COLO829 (cell line): ENCODE measurements around the gene HRCT1.
"Not testable (repeated sequence)": the region's sequence is repeated elsewhere in the genome, so short reads cannot be mapped to it uniquely, and the experiment has no call there.

Experiments
- DNase-seq: peaks from one replicate; pipeline ENCODE4 v3.0.0; 2012; ENCODE audit warnings: low spot score

The HRCT1 gene

GRCh38 chr9:35897376-35898099 lies 8.5 kb upstream of the HRCT1 start:
- DNase-seq: not testable (repeated sequence)

GRCh38 chr9:35898337-35898736 lies 7.7 kb upstream of the HRCT1 start:
- no peak for DNase-seq

- DNase-seq: no peak
Measured at GRCh38 chr9:35899021-35899420, 7.0 kb upstream of the HRCT1 start.

DNA sequence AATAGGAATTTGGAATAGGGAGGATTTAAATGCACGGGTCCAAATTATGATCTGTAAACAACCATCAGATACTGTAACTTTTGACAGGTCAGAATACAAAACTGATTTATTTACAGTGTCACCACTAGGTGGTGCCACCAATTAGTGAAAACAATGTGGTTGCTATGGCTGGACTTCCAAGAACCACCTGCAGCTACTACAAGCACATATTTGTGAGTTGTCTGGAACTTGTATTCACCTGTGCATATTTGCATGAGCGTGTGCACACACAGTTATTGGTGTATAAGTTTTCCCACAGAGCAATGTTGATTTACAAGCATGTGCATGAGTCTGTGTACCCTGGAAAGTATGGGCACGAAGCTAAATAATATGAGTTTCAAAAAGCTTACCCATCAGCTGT lies 3.0 kb upstream of the HRCT1 start:
- DNase-seq: peak; percentile 76

GRCh38 chr9:35904338-35904737 lies 1.7 kb upstream of the HRCT1 start:
- no peak for DNase-seq

DNA sequence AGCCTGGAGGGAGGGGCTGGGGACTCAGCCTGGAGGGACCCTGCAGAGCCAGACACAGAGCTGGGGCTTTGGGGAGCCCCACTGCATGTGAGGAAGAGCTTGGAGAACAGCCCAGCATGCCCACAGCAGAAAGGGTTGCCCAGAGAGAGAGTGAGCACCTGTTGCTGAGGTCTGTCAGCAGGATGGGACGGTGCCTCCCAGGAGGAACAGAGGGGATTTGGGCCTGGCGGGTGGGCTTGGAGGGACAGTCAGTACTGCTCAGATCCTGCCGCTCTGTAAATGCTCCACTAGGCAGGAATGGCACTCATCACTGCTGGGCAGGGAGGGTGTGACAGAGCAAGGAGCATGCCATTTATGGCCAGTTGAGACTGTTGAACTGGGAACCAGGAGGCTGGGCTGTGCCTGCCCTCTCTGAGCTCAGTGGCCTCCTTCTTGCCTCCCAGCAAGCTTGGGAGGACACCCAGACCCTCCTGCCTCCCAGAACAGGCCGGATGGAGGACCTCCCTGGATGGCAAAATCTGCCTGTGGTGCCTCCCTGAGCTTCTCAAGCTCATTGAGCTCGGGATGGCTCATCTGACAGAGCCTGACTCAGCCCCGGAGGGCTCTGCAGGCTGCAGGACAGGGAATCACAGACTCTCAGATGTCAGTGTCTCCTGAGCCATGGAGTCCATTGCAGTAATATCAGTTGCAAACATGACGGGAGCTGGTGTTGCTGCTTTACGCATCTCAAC lies 786 bp upstream of the HRCT1 start:
- no peak for DNase-seq

DNA sequence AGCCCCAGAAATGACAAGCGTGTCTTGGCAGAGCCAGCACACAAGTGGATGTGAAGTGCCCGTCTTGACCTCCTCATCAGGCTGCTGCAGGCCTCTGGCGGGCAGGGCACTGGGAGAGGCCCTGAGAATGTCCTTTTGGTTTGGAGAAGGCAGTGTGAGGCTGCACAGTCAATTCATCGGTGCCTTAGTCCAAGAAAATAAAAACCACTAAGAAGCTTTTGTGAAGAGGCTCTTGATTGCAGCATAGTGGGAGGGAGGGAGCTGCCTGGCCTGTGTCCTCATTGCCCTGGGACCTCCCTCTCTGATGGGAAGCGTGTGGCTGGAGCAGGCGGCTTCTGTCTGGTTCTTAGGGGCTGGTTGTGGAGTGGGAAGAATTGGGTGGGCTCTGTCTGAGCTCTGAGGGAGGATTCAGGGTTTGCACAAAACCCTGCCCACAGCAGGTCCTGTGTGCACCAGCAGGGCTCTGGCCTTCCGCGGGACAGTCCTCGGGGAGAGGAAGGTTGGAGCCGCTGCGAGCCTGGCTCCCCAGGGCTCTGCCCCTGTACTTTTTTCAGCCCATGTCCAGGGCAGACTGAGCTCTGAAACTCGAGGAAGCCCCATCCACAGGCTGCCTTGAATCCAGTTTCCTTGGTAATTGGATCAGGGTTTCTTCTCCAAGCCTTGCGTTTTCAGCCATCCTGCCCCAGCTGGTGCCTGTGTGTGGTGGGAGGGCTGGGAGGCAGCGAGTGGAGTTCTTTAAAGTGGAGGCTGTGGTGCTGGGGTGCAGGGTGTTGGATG lies 1.1 kb downstream of the HRCT1 start:
- peak; percentile 49 for DNase-seq

DNA sequence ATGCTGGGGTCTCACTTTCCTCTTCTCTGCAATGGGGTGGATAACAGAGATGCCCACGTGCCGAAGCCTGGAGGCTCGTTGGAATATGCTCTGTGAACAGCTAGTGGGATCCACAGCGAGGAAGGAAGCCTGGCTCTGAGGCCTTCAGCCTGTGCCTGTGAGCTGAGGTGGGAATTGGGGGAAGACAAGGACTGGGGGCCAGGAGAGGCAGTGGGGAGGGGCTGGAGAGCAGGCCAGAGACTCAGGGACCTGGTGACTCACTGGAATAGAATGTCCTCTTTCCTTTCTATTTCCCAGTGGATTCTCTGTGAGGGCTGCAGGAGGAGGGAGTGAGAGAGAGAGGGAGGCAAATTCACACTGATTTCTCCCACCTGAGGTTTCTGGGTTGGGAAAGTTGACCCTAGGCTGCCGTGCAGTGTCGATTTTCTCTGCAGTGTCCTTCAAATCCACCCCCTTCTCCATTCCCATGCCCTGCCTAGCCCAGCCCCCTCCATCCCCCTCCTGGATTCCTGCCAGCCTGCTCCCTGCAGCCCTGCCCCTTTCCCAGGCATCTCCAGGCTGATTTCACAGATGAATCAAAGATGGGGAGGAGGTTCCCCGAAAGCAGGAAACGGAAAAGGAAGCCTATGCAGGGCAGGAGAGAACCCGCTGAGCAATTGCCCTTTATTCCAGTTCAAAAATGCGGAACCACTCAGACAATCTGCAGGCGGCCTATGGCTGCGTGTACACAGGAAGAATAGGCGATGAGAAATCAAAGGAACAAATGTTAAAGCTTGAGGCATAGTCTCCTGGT lies 1.9 kb downstream of the HRCT1 start:
- DNase-seq: peak; percentile 92

- DNase-seq: peak; percentile 40
Measured at GRCh38 chr9:35908504-35909125, 2.6 kb downstream of the HRCT1 start.

GRCh38 chr9:35909274-35909673 lies 3.3 kb downstream of the HRCT1 start, which contains the start of gene SPAAR:
TSS of gene SPAAR (plus strand) at chr9:35909490. CDS start at chr9:35910464, 974 bp downstream.
- no peak for DNase-seq

DNA sequence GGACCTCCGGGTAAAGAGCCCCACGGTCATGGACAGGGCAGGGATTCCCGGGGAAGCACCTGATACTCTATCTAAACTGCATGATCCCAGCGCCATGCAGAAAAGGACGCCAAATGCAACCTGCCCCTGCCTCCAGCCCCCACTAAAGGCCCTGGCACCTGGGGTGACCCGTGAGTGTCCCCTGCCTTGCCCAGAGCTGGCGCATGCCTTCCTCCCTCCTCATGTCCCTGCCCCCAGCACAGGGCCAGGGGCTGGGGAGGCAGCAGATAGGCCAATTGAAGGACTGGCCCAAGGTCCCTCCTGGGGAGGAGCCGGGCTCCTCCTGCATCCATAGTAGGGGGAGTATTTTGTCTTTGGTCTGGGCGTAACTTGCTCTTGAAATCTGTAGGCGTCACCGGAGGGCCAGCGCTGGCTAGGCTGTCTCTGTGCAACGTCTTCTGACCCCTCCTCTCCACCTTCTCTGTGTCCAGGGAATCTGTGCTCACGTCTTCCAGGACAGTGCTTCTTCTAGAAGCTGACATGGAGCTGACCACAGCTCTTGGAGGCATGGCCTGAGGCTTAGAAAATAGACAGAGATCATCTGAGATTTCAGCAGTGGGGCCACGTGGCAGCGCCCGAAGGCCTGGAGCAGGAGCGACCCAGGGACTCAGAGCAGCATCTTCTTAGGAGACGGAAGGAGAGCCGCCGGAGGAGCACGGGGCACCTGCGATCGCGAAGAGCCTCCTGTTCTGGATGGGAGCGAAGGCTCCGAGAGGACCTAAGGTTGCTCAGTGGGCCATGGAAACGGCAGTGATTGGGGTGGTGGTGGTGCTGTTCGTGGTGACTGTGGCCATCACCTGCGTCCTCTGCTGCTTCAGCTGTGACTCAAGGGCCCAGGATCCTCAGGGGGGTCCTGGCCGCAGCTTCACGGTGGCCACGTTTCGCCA lies 3.9 kb downstream of the HRCT1 start:
- DNase-seq: no peak

GRCh38 chr9:35910613-35911359 lies 4.8 kb downstream of the HRCT1 start:
- peak; percentile 75 for DNase-seq

DNA sequence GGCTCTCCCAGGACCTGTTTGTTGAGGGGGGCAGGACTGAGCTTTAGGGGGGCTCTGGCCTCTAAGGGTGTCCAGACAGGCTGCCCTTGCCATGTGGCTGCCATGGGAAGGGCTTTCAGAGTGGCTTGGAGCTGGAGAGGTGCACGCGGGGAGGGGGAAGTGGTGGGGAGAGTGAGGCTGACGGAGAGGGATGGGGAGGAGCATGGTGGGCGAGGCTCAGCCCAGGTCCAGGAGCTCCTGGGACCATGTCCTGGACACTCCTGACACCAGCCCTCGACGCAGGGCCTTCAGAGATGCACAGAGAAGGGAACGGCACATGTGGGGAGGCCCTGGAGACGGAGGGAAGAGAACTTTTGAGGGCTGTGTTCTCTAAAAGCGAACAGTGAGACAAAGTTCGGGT lies 5.7 kb downstream of the HRCT1 start:
- DNase-seq: no peak

DNA sequence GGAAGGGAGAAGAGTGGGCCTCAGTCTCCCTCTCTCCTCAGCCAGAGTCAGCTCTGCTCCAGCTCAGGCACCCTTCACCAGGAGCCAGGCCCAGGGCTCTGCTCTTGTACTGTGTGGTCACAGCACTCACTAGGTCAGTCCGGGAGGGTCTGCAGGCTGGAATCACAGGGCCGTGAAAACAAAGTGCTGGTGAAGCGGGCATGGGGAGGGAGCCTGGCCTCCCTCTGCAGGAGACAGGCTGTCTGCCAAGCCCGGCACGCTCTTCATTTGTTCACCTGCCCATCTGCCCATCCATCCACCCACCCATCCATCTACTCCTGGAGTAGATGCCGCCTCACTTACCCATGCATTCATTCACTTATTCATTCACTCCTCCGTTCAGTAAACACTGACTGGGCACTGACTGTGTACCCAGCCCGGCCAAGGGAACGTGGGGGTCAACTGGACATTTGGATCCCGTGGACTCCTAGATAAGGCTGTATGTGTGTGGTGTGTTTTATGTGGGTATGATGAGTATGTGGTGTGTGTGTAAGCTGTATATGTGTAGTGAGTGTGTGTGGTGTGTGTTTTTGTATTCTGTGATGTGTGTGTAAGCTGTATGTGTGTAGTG lies 6.9 kb downstream of the HRCT1 start:
- DNase-seq: no peak

DNA sequence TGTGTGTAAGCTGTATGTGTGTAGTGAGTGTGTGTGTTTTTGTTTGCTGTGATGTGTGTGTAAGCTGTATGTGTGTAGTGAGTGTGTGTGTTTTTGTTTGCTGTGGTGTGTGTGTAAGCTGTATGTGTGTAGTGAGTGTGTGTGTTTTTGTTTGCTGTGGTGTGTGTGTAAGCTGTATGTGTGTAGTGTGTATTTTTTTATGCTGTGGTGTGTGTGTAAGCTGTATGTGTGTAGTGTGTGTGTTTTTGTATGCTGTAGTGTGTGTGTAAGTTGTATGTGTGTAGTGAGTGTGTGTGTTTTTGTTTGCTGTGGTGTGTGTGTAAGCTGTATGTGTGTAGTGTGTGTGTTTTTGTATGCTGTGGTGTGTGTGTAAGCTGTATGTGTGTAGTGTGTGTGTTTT lies 7.4 kb downstream of the HRCT1 start:
- DNase-seq: not testable (repeated sequence)

DNA sequence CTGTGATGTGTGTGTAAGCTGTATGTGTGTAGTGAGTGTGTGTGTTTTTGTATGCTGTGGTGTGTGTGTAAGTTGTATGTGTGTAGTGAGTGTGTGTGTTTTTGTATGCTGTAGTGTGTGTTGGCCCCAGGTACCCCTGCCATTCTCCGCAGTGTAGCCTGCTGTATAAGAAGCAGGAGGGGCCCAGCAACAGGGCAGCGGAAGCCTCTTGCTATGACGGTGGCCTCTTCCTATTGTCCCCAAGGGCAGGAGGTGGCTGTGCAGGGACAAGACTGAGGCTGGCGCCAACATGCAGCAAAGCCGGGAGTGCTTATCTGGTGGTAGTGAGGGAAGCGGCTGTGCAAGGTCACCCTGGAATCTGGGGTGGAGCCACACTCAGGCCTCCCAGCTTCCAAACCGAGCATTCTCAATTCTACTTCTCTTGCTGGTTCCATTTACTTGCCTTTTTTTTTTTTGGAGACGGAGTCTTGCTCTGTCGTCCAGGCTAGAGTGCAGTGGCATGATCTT lies 8.4 kb downstream of the HRCT1 start:
- no peak for DNase-seq

GRCh38 chr9:35915681-35916294 lies 9.8 kb downstream of the HRCT1 start:
- DNase-seq: no peak

DNA sequence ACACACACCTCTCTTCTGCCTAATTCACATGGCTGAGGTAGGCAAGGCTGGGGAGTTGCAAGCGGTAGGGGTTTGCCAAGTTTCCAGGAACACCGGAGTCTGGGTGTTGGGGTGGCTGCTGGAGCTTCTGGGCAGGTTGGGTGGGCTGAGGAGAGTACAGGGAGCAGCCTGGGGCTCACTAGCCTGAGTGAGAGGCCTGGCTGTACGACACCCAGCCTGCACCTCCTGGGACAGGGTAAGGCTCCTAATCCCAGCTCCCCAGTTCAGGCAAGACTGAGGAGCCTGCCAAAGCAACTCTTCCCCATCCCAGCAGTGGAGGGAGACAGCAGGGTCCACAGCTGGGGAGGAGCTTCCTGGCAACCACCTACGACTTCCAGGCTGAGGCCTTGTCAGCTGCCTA lies 11.3 kb downstream of the HRCT1 start:
- DNase-seq: no peak

DNA sequence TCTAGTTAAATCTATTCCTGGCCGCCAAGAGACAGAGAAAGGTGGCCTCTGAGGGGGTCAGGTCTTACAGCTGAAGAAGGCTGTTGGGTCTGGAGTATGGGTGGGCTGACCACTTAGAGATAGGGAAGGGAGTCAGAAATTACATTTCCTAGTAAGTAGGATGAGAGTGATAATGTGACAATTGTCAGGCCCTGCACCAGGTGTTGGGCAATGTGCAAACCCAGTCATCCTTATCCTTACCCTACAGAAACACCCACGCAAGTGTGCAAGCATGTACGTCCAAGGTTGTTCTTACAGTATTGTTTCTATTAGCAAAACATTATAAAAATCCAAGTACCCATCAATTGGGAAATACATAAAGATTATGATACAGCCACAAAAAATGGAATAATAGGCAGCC lies 12.8 kb downstream of the HRCT1 start:
- DNase-seq: no peak
